NCI-H345 treated with DMSO at 0.1 percent for 48 hours (cell line): Measurements from ENCODE around the gene RAPGEF1.

ENCODE experiments used
- DNase-seq: peaks from one replicate; lab custom pipeline; 2025; ENCODE audit not compliant: unreplicated experiment; lab: John Stamatoyannopoulos, UW

The RAPGEF1 gene

DNA sequence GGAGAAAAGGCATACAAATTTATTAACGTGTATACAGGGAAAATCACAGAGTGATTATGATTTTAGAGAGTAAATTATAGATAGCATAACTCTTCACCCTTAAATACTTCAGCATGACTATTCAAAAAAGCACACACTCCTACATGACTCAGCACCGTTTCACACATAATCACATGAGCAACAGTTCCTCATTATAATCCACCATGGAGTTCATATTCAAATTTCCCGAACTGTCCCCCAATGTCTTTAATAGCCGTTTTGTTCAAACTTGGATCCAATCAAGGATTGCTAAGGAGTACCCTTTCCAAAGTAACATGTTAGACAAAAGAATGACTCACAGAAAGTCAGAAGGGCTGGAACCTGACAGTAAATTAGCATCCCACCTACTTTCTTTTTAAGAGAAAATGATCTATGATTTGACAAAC is 32.1 kb downstream of the RAPGEF1 start:
- no peak for DNase-seq

DNA sequence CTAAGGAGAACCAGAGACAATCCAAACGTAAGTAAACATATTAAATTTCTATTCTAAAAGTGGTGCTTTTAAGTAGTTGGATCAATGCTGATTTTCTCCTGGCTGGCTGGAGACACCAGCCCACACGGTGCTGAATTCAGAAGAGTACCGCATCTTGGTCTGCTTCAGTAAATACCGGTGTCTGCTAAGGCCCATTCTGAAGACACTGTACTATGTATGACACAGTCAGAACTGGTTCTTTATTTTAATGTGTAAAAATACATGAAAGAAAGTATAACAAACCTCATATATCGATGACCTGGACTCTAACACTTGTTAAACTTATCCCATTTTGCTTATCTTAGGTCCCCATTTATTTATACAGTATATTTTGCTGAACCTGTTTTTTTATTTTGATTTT is 32.8 kb downstream of the RAPGEF1 start:
- no peak for DNase-seq

DNA sequence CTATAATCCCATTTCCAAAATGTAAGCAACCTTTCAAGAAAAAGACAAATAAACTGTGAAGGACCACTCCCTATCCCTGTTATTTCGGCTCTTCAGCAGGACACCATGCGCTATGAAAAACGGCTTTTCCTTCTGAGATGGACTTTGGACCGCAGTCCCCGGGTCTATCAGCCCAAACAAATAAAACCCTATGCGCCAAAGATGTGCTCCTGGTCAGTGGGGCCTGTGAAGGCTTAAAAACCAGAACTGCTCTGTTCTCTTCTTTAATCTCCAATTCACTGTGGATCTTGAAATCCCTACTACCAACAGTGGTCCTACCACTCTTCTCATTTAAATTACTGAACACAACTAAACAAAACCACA is 33.3 kb downstream of the RAPGEF1 start:
- no peak for DNase-seq

DNA sequence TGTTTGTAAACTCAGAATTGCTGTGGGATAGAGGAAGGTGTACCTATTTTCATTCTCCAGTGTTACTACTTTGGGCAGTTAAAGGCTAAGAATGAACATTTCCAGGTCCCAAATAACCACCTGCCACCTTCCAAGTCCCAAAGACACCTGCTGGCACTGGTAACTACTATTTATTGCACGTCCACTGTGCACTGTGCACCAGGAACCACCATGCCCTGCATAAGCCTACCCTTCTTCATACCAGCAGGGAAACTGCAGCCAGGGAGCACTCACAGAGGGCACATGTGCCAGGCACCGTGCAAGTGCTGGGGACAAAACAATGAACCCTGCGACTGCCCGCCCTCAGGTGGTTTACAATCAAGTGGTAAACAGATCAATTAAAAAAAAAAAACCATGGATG is 34.9 kb downstream of the RAPGEF1 start:
- DNase-seq = no peak

DNA sequence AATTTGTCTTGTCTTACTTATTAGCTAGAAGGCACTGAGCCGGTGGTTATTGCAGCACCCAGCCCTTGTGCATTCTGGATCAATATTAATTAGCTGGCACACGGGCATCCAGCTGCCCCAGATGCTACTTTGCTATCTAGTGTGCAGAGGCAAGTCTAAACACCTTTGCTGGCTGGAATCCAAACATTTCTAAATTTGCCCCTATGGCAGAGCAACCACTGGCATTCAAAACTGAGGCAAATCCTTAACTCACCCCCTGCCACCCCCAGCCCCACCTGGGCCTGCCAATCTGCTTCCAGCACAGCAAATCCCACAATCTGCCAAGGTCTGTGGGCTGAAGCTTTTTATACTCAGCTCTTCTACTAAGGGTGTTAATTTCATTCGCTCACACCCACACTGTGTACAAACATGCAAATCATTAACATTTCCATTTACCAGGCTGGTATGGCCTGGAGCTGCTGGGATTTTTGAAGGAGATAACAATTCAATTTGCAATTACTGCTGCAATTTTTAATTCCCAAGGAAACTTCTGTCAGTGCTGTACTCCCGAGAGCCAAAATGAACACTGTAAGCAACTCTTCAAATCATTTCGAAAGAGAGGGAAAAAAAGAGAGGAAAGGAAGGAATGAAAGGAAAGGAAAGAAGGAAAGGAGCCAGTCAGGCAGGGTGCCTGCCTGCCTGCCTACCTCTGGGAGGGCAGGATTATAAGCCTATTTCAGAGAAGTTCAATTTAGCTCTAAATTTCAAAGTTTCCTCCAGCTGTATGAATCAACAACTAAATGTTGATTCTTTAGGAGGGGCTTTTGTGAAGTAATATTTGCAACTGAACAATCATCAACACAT is 35.5 kb downstream of the RAPGEF1 start:
- peak; percentile 55 for DNase-seq

DNA sequence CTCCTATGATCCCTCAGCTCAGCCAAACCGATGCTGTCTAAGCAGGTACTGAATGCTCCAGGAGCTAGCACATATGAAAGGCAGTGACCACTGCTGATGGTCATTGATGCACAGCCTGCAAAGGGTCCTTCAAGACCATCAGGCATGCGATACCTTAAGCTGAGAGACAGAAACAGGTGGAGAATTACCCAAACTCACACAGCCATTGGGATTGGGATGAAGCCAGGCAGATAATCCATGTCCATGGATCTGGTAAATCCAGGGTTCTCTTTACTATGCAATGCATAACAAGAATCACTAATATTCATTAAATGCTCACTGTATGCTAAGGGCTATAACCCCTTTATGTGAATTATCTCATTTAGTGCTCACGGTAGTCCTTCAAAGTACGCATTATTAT is 36.2 kb downstream of the RAPGEF1 start:
- DNase-seq = no peak

DNA sequence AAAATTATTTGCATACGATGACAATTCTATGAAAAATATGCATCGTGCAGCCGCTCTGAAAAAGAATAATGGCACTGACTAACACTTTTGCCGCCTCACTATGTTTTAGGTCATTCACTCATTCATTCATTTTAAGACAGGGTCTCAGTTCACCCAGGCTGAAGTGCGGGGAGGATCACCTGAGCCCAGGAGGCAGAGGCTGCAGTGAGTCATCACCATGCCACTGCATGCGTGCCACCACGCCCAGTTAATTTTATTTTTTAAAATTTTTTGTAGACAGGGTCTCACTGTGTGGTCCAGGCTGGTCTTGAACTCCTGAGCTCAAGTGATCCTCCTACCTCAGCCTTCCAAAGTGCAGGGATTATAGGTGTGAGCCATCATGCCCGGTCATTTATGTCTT is 37.0 kb downstream of the RAPGEF1 start:
- no peak for DNase-seq

DNA sequence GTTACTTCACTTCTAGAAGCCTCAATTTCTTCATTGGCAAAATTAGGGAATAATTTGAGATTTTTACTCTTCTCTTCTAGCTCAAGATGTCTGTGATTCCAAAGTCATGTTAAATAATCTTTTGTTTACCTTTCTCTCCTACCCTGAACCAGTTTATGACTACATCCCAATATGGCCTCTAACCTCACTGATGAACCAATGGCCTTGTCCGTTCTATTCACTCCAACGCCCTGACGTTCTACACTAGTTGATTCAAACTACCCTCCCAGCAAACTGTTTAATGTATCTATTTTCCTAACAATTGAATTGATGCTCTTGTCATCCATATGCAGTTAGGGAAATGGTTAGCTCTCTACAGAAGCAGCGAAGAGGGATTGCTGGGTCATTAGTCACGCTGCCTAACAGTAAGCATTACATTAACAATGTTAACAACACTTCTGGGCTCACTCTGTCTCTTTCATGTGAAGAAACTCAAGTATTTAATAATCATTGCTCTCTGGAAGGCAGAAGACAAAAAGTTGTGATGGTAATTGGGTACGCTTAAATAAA is 38.0 kb downstream of the RAPGEF1 start:
- no peak for DNase-seq

DNA sequence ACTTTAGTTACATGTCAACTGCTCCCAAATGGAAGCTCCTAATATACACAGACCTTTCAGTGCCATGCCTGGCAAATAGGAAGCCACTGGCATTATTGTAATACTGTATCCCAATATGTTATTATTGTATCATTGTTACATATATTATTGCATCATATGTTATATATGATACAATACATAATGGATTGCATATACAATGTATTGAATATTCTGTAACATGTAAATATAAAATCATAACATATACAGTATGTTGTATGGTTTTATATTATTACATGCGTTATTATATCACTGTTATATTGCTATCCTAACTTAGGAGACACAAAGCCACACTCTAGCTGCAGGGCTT is 38.5 kb downstream of the RAPGEF1 start:
- DNase-seq = no peak

DNA sequence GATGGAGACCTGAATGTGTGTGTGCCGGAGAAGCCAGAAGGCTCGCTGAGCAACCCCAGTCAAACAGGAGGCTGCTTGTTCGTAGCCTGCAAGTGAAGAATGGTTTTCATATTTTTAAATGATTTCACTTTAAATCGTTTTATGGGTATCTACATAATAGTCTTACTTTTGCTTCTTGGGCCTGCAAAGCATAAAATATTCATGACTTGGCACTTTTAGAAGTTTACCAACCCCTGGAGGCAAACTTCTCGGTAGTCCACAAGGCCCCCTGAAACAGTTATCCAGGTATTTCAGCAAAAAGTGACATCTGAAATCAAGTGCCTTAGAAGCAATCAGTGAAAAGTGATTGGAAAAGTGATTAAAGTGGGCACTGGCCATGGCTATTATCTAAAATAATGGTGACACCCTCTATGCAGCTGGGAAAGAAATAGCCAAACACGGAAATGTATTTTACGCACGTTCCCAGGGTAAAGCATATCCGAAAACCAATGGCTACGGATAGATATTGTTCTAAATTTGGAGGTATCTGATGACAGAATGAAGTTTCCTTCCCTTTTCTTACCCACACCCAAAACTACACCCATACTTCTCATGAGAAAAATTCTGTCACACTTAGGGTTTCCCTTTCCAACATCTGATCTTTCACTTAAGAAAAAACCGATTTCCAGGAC is 39.0 kb downstream of the RAPGEF1 start:
- DNase-seq = no peak

DNA sequence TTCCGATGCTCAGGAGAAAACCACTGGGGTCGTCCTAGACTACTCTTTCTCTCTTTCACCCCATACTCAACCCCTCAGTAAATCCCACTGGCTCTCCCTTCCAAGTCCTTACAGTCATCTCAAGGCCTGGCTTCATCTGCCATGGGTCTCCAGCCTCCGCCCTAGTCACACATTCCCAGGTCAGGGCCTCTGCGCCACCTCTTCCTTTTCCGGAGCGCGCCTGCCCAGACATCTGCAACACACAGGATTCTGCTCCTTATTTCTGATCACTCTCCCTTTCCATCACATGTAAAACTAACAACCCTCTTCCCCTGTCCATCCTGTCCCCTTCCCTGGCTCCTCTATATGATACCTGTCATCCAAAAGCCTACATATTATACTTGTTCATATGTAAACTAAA is 39.8 kb downstream of the RAPGEF1 start:
- no peak for DNase-seq

DNA sequence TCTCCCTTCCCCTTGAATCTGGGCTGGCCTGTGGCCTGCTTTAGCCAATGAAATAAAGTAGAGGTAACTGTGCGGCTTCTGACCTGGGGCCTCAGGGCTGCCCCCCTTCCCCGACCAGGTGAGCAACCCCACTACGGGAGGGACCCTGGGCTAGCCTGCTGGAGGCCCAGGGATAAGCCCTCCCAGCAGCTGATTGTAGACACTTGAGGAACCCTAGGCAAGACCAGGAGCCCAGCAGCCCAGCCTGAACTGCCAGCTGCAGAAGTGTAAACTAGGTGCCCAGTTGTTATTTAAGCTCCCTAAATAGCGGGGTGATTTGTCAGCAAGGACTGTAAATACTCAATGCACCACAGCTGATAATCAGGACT is 41.3 kb downstream of the RAPGEF1 start:
- DNase-seq = no peak

DNA sequence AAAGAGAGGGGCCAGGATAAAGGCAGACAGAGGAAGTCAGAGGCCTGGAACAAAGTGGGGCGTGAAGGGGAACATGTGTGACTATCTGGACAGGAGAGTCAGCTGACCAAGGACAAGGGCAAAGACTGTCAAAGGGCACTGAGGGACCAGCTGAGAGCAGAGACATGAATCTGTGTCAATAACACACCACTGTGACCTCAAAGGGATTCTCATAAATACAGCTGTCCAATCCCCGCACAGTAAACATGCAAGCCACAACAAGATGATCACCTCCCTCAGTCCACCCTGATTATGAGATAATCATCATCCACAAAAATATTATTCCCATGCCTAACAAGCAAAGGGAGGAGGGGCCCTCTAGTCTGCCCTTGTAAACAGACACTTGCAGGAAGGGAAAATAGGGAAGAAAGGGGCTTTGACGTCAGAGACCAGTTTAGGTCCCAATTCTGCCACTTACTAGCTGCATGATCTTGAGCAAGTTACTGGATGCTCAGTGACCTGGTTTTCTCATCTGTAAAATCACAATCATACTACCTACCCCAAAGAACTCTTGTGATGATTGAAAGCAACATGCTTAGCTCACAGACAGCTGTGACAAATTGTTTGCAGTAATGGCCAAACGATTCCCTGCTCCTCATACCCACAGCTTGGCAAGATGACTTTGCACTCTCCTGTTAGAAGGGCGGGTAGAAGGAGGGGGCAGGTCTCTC is 41.8 kb downstream of the RAPGEF1 start:
- DNase-seq = no peak

DNA sequence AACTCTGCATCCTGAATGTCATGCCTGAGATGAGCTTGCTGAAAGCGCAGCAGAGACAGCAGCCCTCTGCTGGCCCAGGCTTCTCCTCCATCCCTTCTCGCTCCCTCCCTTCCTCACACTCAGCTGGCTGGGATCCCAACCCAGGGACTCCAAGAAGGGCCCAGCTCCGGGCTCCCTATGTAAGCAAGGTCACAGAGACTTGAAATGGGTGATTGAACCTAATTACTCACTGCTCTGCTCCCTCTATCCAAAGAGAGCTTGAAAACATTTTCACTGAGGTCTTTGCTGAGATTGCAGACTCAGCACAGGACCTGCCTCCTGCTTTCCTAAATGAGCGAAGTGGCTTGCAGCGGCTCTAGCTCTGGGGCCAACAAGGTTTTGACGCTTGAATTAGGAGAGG is 42.8 kb downstream of the RAPGEF1 start:
- DNase-seq = no peak

DNA sequence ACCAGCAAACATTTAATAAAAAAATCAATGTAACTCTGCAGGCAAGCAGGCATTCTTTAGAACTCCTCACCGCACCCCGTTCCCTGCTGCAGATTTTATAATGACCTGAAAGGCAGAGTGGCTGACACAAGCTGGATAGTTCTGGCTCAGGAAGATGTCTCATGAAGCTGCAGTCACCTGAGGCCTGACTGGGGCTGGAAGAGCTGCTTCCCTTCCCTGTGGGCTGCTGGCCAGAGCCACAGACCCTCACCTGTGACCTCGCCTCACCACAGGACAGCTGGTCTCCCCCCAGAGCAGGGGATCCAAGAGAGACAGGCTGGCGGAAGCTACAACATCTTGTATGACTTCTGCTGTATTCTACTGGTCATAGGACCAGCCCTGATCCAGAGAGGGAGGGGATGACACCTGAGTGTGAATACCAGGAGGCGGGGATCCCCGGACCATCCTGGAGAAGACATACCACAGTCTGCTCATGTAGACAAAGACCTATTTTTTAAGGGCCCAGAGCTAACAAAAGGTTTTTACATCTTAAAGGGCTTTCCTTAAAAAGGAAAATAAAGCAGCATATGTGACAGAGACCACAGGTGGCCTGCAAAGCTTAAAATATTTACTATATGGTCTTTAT is 43.9 kb downstream of the RAPGEF1 start:
- DNase-seq = no peak

DNA sequence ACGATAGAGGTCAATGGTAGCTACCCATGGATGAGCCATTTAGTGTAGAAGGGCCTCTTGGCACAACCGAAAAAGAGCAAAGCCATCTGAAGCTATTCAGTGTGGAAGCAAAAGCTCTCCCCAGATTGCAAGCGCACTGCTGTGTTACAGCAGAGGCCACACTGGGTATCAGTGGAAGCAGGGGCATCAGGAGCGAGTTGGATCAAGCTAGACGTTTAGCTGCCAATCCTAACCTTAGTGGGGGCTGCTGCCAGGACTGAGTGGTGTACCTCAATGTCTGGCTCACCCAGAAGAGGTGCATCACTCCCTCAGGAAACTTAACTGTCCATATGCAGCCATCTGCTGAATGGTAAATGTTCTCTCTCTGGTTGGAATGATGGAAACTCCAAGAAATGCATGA is 44.5 kb downstream of the RAPGEF1 start:
- DNase-seq = no peak

DNA sequence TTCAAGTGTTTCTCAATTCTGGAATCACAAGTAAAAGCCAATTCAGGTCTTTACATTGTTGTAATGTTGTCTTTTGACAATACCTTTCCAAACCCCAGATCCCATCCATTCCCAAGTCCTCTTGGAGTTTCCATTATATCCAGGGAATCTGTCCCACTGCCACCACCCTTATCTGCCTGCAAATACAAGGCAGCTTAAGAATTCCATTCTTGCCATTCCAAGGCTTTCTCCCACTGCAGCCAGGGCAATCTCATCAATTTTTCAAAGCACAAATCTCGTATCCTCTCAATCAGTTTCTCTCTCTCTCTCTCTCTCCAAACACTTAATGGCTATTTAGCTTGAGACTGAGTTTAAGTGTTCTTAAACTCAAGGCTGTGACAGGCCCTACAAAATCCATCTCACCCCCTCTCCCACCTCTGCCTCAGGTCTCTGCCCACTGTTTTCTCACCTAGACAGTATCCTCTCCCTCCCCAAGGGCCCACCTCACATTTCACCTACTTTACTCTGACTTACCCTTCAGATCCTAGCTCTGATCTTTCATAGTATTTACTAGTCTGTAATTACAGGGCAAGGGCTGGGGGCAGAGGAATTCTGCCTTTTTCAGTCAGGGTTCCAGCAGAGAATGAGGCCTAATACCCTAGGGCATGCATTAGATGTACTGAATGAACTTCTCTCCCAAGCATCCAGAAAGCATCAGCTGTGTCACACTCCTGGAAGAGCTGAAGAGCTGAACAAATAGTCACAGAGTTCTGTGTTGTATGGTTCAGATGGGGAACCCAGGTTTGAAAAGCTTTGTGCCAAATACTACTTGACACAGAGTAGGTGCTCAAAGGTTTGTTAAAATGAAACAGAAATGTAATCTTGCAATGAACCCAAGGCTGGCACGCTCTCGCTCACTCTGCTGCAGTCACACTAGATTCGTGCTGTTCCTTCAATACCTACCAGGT is 46.0 kb downstream of the RAPGEF1 start:
- no peak for DNase-seq

DNA sequence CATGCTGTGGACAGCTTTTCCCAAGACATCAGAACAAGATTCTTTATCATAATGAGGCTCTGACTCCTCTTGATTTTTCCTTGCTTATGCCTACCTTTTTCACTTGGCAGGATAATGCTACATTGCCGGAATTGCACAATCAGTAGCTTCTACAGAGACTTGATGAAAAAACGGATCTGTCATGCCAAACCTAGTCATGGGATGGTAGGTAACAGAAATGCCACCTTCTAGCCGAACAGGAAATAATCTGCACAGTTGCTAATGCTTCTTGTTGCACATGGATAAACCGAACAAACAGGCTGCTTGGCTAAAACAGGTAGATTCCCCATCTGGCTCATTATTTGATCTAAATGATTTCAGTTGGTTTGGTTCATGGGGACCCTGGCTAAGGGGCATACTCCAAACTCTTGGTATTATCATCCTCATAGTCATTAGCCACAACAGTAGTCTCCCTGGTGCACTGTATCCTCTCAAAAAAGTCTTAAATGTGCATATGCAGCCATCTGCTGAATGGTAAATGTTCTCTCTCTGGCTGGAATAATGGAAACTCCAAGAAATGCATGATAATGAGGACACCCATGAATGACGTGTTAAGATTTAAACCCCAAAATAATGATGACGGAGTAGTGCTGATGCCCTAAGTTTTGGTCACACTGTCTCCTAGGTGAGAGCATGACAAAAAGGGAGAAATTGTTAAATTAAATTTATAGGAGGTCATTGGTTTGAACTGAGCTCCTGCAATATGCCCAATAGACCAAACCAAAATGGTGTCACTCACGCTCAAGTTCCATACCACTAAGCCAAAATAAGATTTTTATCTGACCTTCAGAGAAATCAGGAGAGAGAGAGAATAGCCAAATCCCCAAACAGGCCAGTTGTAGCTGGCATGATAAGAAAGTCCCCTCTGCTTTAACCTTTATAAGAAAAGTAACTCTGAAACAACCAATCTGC is 47.0 kb downstream of the RAPGEF1 start:
- DNase-seq = no peak

DNA sequence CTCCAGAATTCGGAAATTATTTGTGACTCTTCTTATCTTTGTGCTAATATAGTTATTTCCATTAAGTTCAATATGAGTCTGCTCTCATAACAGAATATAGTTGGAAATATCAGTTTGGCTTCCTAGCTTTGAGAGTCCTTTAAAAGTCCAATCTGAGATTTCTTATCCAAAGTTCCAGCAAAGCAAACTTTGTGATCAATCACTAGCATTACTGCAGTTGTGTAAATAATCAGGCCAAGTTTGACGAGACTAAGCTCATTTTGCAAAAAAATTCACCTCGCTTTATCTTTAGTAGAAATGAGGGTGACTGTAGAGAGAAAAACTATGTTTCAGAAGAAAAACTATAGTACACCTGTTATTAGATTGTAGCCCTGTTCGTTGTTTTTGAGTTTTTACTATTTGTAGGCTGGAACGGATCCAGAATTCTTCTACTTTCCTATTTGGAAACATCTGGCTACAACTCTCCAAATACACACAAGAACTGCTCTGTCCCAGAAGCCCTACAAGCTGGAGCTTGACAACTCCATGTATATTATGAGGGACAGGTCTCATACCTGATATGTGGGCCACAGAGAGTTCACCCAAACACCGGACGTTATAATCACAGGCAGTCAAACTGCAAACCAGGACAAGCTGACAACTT is 47.8 kb downstream of the RAPGEF1 start:
- no peak for DNase-seq
